Measurements from ENCODE around the gene METTL25B.

METTL25B gene

DNA sequence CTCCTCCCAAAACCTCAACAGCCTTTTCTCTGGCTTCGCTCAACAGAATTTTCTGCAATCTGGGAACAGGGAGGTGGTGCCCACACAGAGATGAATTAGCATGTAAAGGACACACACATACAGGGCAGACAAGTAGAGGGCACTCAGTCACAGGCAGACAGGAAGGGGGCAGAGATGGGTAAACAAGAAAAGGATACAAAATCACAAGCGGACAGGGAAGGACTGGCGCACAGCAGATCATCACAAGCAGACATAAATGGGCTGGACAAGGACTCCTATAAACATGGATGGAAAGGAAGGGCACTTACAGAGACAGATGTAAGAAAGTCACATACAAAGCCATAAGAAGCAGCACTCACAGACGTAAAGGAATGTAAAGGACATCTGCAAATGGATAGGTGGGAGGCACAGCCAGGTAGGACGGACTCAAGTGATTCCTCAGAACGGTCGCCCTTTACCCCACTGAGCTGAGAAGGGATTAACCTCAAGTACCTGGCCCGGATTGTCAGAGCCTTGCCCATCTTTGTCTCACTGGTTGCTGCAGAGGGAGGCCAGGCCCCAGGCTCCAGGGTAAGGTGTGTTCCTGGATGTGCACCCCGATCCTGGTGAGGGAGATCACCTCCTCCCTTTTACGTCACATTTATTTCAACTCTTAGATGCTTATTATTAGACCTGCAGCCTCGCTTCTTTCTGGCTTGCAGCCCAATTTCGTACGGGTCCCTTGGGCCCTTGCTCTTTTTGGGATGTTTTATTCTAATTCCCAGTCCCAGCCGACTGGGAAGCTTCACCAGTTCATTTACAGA is 38.2 kb downstream of the METTL25B start:
- peak in 7 of 56 donors; percentile 23 to 68 (median 53) for DNase-seq

DNA sequence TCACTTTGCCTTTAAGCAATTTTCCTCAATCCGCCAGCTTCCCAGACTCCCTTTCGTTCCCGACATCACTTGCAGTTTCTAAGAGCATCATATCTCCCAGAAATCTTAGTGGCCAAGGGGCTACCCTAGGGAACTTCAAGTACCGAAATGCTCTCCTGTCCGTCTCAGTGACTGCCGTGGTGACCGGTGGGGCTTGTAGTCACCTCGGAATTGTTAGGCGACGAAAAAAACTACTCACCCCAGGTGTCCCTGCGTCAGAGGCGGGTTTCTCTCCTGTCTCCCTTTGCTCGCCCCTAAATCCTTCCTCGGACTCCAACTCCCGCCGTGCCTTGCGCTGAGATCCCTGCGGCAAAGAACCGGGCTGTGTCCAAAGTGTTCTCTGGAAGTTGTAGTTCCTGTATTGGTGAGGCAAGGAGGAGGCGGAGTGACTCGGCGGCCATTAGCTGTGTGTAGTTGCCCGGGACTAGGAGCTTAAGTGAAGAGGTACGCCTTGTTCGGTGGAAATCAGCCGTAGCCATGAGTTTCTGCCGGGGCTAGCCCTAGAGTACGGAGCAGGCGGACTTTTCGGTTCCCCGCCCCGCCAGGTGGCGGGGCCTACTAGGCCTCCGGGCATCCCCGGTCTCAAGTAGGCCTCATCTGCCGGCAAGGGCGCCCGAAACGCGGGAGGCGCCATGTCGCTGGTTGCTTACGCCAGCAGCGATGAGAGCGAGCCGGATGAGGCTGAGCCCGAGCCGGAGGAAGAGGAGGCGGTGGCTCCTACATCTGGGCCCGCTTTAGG is 39.0 kb downstream of the METTL25B start, which contains the start of gene PRCC:
Gene PRCC (plus strand): TSS at position 435 of the 778 bp plus-strand sequence. CDS start 237 bp downstream, at position 672.
- peak; percentile 82 to 100 (median 99) for DNase-seq

DNA sequence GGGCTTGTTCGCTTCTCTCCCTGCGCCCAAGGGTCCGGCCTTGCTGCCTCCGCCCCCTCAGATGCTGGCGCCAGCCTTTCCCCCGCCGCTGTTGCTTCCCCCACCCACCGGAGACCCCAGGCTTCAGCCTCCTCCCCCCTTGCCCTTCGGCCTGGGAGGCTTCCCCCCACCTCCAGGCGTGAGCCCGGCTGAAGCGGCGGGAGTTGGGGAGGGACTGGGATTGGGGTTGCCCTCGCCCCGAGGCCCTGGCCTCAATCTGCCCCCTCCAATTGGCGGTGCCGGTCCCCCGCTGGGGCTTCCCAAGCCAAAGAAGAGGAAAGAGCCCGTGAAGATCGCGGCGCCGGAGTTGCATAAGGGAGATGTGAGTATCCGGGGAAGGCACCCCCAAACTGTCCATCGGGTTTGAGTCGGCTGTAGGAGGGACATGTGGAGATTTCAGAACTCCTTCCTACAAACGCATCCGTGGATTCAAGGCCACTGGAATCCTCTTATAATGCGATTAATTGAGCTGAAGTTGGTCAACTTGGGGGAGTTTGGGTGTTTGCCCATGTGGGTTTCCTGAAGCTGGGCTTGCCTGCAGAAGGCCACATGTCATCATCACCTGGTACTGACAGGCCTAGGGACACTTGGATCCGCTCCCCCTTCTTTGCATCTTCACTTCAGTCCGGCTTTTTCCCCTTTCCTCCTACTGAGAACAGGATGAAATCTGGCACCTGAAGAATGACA is 39.8 kb downstream of the METTL25B start:
- peak in 12 of 56 donors; percentile 24 to 74 (median 48) for DNase-seq

DNA sequence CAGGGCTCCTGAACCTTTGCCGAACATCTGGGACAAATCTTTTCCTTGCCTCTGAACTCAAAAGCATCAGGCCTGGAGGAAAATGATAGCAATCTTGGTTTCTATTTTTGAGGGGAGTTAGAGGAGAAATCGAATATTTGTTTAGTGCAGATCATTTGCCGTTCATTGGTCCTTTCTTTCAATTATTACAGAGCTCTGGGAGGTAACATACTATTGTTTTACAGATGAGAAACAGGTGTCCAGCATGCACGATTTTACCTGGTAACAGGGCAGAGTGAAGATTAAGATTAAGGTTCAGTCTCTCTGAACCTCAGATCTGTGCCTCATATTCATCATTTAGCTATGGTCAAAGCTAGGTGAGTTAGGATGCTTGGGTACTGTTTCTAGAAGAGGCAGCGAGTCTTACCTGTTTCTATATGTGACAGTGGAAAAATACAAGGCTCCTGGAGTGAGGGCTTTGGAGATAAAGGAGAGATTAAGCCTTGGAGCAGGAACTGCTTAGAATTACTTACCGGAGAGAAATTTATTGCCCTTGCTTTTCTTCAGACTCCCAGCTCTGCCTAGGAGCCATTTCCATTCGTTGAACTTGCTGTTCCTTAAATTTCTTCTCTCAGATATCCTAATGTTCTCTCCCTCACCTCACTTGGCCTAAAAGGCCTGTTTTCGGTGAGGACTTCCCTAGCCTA is 40.5 kb downstream of the METTL25B start:
- no peak for DNase-seq

DNA sequence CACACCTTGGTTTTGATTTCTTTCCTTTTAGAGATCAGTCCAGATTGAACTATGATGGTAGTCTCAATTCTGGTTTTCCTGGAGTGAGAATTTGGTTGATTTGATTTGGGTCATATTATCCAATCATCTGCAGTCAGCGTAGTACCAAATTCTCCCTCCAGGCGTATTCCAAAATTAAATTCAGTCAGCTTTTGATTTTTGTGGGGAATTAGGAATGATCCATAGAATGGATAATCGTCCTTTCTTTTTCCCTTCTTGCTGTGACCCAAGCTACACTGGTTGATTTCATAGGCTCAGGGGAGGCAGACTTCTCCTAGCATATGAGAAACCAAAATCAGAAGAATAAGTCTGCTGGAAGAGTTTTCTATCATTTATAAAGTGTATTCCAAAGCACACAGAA is 44.0 kb downstream of the METTL25B start:
- no peak for DNase-seq

DNA sequence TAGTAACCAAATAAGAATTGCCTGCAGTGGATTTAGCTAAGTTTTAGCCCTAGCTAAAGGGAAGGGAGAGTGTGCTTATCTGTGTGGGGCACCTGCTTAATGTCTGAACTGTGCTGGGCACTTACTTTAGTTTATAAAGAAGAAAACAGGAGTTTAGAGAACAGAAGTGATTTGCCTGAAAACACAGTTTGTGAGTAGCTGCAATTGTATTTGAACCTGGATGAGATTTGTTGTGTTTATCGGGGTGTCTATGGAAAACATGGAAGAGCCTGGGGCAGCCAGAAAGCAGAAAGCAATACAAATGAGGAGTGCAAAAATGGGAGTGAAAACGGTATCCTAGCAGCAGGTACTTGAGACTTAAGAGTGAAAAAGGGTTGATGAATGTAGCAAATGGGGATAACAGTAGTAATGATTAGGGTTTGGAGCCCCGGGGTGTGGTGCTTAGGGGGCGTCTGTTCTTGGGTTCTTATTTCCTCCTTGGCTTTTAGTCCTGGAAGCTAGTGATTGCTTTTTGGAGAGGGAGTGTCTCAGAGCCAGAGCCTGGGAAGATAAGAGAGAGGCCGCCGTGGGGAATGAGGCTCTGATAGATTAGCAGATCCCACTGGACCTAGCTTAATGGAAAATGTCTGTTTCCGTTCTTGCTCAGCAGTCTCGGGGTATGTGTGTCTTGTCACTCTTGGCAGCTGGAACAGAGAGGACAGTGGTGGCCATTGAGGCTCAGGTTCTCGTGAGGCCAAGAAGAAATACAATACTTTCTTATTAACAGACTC is 44.6 kb downstream of the METTL25B start:
- DNase-seq = peak in 1 of 56 donors; percentile 6

DNA sequence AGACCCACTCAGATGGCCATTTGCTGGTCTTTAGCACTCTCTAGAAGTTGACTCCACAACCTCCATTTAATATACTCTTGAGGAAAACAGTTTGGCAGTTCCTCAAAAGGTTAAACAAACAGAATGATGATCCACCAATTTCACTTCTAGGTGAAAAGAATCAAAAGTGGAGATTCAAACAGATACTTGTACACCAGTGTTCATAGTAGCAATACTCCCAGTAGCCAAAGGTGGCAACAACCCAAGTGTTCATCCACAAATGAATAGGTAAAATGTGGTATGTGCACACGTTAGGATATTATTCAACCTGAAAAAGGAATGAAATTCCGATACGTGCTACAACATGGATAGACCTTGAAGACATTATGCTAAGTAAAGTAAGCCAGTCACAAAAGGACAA is 45.3 kb downstream of the METTL25B start:
- DNase-seq = no peak

DNA sequence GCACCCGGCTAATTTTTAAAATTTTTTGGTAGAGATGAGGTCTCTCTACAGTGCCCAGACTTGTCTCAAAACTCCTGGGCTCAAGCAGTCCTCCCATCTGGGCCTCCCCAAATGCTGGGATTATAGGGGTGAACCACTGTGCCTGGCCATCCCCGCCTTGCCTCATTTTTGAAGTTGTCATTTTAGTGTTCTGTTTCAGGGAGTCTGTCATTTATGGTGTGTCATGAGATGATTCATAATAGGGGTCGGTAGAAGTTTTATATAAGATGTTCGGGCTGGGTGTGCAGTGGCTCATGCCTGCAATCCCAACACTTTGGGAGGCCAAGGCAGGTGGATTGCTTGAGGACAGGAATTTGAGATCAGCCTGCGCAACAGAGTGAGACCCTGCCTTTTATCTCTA is 47.5 kb downstream of the METTL25B start:
- DNase-seq = no peak

DNA sequence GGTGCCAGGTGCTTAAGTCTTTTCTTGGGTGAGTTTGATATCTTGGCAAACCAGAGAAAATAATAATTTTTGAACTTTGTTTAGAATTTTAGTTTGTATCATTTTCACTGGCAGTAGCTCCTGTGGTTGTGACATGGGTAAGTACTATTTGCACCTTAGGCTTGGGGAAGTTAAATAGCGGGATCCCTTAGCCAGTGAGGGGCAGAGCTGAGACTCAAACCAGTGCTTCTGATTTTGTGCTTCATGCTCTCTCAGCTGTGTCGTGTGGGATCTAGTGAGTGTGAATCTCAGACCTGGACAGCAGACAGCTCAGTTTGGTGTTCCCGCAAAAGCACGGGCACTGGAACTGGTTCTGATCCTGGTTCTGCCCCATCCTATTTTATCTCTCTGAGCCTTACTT is 48.7 kb downstream of the METTL25B start:
- DNase-seq = no peak

DNA sequence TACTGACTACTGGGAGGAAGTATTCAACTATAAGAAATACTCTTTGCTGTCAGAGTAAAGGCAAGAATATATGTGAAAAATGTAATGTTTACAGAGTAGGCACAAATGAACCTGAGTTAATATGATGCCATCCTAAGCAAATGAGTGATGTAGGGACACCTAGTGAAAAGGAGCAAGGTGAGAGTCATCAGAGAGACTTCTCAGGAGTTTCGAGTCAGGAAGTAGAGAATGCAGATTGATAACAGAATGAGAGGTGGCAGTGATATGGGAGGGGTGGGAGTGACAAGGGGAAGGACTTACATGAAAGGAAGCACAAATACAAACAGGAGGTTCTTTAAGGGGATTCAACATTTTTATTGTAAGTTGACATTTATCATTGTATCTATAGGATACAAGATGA is 49.3 kb downstream of the METTL25B start:
- DNase-seq = no peak

DNA sequence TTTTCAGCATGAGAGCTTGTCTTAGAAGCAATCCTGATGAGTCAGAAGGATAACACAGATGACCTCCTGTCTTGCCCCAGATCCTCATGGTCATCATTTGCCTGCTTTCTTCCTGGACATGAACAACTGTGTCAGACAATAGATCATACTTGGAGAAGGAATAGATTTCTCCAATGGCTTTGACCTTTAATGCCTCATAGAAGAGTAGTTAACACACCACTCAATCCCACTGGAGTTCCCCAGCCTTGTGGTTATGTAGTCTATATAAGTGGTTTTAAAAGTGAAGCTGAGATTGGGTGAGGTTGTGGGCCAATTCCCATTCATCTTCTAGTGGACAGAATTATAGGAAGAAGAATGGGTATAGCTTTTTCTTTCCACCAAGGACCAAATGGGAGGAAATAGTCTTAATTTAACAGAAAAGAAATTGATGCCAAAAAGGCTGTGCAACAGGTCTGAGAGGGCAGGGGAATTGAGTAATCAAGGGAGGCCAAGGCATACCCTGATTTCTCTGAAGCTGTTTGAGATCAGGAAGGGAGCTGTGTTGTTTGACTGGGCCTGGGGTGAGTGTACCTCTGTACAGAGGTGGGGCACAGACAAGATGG is 53.4 kb downstream of the METTL25B start:
- DNase-seq = no peak

DNA sequence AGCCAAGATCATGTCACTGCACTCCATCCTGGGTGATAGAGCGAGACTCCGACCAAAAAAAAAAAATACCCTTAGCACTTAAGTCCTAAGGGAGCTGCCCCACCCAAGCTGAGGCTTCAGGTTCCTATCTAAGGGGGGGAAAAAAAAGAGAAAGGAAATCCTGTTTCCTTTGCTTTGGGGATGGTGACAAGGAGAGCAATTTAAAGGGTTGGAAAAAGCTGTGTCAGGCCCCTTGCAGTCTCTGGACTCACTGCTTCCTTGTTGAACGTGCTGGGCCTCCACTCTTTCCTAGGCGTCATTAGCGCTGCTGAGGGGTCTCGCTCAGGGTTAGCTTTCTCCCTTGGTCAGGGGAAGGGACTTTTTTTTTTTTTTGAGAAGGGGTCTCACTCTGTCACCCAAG is 57.2 kb downstream of the METTL25B start:
- no peak for DNase-seq
